Measurements from ENCODE around the gene MGA.

DNA sequence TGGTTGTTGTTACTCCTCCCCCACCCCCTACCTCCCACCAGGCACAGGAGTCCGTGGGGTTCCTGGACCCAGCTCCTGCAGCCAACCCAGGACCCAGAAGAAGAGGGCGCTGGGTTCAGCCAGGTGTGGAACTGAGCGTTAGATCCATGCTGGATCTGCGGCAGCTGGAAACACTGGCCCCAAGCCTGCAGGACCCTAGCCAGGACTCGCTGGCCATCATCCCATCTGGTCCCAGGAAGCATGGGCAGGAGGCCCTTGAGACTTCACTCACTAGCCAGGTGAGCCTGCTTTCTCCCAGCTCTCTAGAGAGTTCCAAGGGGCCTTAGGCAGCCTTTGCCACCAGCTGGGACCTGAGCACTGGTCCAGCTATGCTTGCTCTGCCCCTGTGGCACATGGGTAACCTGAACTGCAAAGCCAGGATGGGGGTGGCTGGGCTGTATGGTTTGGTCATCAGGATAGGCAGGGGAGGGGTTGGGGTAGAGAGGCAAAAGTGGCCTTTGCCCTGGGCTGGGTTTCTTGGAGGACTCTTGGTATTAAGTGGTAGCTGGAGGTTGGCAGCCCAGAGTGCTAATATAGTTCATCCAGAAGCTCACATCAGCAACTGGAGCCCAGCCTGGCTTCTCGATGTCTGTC, 160.7 kb downstream of the MGA start:
- TF ChIP-seq CTCF (IDR thresholded peaks at IDR 0.05) (no peak), POLR2A (IDR thresholded peaks at IDR 0.05) (no peak)
